NCI-H1694 treated with DMSO at 0.1 percent for 48 hours (cell line): ENCODE data around the gene YPEL3.
"Not testable (repeated sequence)": the region's sequence is repeated elsewhere in the genome, so short reads cannot be mapped to it uniquely, and the experiment has no call there.

ENCODE experiments used
- DNase-seq: peaks from one replicate; lab custom pipeline; 2025; lab: John Stamatoyannopoulos, UW

Gene YPEL3

DNA sequence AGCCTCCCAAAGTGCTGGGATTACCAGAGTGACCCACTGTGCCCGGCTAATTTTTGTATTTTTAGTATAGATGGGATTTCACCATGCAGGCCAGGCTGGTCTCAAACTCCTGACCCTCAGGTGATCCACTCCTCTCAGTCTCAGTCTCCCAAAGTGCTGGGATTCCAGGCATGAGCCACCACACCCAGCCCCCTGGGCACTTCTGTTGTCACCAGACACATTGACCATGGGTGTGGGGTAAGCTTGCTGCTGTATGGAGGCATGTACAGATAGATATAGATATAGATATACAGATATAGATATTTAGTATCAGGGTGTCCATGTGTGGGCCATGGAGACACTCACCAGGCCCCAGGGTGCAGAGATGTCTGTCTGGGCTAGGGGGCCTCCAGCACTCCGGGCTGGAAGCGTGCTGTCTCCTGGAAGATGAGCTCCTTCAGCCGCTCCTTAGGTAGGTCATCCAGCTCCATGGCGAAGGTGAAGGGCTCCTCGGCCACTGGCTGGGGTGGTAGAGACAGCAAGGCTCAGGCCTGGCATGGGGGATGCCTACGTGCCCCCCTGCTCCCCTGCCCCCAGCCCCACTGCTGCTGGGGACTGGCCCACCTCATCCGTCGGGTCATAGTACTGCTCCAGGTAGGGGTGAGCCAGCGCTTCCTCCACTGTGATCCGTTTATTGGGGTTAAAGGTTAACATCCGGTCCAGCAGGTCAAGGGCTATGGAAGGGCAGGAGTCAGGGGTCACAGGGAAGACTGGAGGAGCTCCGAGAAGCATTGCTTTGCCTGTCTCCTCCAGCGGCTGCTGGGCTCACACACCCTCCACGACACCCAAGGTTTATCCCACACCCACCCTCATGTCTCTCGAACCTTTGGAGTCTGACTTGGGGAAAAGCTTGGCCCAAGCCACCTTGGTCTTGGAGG lies 20.5 kb upstream of the YPEL3 start:
- no peak for DNase-seq

DNA sequence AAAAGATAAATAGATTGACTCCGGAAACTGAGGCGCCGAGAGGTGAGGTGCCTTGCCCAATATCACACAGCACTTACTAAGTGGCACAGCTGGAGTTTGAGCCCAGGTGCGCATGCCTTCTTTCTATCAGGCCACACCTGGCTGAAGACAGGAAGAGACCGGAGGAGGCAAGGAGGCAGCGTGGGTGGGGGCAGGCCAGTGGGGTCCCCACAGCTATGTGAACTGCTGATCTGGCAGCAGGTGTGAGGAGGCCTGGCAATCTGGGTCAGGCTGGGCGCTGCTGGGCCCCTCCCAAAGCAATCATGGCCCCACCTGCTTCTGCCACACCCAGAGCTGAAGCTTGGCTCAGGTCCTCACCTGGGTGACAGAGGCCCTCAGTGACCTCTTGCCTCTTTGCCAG lies 19.2 kb upstream of the YPEL3 start:
- DNase-seq, result no peak

DNA sequence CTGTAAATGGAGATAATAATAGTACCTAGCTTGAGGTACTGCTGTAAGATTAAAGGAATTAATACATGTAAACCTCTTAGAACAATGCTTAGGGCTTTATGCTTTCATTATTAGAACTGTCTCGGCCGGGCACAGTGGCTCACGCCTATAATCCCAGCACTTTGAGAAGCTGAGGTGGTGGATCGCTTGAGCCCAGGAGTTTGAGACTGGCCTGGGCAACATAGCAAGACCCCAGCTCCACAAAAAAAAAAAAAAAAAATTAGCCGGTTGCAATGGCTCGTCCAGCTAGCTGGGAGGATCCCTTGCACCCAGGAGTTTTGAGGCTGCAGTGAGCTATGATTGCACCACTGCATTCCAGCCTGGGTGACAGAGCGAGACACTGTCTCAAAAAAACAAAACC lies 18.8 kb upstream of the YPEL3 start:
- DNase-seq, result not testable (repeated sequence)

DNA sequence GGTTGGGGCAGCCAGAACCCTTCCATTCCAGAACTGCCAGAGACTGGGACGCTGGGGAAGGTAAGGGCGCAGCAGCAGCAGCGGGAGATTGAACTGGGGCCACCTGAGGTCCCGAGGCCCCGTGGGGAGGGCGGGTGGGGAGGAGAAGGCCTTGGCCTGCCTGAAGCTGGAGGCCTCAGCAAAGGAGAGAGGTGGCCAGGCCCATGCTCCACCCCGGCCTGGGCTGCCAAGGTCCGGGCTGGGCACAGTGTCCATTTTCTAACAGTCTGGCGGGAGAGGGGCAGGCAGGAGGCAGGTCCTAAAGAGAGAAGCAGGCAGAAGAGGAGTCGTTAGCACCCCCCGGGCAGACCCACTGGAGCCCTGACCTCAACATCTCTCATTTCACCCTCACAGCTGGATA lies 18.4 kb upstream of the YPEL3 start:
- no peak for DNase-seq

DNA sequence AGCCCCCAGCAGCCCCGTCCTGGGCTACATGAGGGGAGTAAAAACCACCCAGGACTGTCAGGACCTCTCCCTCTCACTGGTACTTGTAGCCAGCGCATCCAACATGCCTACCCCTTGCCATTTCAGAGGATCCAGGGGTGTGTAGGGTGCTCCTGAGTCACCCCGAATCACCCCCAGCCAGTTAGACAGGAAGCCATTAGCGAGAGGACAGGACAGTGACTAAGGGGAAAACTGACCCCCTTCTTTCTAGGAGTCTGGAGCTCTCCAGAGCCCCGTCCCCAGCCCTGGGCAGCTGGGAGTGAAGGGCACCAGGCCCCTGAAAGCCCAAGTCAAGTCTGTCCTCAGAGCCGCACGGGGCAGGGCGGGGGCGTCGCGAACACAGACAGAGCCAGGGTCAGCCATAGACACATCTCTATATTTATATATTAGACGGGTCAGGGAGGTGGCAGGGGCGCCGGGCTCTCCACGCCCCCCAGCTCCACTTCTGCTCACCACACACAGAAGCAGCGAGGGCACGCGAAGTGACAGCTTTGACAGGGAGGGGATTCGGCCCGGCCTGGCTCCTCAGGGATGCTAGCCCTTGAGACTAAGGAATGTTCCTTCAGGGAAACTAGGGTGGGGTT lies 17.8 kb upstream of the YPEL3 start:
- DNase-seq, result no peak

DNA sequence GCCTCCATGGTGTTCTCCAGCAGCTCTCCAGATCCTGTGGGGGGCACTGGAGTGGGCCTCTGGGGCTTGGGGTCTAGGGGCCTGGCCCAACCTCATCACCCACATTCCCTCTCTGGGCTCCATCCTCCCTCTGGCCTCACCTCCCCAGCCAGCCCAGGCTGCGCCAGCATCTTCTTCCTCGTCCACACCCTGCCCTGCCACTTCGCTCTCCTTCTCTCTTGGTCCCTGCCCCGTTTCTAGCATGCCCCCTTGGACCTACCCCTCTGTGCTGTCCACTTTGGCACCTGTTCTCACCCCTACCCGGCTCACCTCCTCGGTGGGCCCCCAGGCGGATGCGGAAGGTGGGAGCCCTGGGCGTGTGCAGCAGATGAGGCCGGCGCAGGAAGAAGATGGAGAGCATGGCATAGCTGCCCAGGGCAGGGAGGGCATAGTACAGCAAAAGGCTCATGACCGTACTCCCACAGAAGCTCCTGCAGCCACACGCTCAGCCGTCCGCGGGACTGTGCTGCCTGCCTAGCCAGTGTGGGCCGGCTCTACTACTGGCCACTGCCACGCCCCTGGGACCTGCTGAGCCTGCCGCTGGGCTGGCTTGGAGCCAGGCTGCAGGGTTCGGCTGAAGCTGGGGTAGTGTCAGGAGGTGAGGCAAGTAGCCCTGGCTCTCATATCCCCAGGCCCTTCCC lies 17.2 kb upstream of the YPEL3 start, which contains the start of gene GDPD3:
GDPD3 (minus strand) TSS at position 507 of the 680 bp plus-strand sequence; CDS start at position 448, 59 bp downstream.
- DNase-seq, result no peak

DNA sequence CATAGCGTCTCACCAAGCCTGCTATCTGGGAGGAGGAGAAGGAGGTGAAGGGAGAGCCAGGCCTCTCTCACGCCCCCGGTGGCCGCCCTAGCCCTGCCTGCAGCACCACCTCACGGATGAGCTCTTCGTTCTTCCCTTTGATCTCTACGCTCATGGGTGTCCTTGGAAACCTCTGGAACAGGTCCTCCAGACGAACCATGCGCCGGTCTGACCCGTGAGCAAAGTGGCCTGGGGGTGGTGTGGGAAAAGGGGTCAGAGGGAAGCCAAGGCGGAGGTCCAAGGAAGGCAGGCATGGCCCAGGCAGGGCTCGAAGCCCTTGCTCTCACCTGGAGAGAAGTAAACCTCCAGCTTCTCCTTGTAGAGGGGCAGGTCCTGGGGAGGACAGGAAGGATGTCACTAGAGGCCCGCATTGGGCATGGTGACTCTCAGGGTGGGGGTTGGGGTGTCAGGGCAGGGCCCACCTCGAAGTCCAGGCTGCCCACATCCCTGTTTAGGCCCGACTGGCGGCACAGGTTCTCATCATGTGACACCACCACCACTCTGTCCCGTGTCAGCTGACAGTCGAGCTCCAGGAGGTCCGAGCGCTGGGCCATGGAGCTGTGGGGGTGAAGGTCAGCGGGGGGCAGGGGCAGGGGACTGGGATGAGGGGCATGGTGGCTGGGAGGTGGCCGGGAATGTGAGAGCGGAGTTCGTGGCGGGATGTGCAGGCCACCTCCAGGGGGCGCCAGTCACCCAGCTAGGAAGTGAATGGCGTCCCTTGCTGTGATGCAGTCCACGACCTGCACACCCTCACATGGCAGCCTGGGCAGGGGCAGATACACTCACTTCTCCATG lies 16.4 kb upstream of the YPEL3 start:
- DNase-seq, result no peak

DNA sequence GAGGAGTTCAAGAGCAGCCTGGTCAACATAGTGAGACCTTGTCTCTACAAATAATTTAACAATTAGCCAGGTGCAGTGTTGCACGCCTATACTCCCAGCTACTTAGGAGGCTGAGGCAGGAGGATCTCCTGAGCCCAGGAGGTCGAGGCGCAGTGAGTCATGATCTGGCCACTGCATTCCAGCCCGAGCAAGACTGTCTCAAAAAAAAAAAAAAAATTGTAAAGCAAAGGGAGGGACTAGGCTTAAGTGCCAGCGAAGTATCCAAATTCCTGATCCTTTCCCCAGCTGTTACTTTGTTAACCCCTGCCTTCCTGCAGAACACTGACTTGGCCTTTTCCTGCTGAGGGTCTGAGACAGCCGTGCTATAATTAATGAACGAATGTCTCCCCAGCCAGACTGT lies 14.6 kb upstream of the YPEL3 start:
- DNase-seq, result no peak

DNA sequence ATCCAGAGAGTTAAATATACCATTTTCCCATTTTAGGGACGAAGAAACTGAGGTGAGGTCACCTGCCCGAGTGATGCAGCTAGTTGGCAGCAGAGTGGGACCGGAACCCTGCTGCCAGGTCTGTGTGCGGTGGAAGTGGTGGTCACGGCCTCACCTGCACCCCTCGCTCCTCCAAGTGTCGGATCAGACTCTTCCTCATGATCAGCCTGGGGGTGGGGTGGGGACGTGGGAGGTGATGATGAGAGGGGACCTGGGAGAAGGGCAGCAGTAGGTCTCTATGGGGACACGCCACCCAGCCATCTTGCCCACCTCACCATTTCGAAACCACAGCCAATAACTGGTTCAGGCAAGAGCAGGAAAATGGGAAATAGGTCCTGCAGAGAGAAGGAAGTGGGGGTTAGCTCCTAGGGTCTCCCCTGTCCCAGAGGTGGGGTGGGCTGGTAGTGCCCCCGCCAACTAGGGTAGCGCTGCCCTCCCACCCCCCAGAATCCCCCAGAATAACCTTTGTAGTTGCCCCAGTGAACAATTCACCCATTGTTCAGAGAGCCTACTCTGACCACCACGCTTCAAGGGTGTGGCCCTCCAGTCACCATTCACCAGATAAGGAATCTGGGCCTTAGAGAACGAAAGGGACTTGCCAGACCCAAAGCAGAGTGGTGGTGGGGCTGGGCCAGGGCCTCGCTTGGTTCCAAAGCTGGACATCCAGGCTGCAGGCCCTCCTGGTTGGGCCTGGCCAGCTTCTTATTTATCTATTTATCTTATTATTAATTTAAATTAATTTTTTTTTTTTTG lies 12.2 kb upstream of the YPEL3 start:
- no peak for DNase-seq

DNA sequence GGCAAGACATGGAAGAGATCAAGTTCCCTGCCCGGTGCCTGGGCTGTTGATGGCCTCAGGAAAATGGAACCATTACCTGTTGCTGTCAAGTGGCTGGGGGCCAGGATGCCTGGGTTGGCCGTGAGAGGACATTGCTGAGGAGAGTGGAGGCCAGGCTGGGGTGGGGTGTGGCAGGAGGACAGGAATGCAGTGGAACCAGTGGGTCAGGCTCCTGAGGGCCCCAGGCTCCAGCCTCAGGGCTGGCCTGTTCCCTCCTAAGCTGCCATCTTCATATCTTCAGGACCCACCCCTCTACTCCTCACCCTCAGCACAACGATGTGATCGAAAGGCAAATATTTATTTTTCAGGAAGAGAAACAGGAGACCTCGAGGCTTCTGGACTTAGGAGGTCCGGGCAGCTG lies 8.5 kb upstream of the YPEL3 start:
- no peak for DNase-seq

DNA sequence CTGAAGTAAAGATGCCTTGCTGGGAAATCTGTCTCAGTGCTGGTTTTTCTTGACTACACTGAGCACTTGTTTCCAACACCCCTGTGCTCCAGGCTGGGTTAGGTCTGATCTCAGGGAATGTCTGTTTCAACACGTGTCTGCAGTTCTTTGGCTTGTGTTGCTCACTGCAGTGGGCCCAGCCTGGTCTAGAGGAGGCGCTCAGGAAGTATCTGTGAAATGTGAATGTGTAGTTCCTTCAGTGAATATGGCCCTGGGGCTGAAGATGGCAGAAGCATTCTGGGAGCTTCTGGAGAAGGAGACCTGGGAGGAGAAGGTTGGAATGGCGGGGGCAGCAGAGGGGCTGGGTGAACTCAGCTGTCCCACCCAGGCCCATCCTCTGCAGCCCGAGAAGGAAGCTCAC lies 8.1 kb upstream of the YPEL3 start:
- no peak for DNase-seq

DNA sequence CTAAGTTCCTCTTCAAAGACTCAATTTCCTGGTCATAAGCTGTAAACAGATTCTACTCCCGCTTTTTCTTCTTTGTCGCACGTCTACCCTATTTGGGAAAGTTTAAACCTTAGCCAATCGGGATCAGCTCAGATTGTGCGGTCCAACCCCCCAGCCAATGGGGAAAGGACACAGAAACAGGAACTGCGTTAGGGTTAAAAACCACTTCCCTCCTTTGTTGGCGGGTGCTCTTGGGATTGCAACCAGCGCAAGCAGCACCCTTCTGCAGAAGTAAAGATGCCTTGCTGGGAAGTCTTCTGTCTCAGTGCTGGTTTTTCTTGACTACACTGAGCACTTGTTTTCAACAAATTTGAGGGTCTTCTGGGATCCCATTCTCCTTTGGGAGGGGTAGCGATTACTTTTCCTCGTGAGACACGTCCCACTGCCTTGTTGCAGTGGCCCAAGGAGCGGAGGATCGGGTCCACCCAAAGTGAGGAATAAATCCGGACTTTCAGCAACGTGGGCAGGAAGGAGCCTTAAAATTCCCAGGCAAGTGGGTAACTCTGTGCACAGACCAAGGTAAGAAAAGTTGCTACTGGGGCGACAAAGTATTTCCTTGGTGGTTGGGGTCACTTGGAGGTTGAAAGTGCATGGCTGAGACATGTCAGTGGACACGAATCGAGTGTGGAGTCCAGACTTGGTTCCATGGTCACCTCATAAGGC lies 1.0 kb upstream of the YPEL3 start:
- no peak for DNase-seq

DNA sequence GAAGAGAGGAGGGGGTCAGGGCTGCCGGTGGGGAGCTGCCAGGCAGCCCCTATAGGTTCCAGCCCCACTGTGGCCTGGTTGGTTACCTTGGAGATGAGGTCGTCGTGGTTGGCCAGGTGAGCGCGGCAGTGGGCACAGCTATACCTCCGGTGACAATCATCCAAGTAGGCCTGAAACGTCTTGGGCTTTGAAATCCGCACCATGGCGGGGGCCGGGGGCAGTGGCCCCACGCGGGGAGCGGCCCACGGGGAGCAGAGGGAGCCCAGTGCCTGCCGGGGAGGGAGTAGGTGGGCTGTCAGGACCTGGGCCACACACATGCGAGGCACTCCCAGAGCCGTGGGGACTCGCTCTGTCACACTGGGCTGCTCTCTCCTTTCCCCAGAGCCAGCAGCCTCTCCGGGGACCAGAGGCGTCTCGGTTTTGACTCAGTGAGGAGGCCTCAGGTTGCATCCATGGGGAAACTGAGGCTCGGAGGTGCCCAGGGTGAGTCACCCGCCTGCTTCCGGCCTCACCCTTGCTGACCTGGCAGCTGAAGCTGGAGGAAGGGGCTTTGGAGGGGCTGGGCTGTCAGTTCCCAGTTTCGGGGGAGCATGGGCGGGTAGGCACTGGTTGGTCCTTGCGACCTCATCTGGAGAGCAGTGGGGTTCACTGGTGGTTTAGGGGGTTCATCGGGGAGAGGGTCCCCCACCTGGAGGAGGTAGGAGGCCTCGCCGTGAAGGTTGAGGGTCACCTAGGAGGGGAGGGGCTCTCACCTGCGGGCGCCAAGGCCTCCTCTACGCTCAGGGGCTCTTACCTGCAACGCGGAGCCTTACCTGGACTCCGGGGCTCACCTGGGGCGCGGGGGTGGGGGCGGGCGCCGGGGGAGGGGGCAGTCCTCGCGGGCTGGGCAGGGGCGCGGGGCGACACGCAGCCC lies 591 bp downstream of the YPEL3 start:
- no peak for DNase-seq

DNA sequence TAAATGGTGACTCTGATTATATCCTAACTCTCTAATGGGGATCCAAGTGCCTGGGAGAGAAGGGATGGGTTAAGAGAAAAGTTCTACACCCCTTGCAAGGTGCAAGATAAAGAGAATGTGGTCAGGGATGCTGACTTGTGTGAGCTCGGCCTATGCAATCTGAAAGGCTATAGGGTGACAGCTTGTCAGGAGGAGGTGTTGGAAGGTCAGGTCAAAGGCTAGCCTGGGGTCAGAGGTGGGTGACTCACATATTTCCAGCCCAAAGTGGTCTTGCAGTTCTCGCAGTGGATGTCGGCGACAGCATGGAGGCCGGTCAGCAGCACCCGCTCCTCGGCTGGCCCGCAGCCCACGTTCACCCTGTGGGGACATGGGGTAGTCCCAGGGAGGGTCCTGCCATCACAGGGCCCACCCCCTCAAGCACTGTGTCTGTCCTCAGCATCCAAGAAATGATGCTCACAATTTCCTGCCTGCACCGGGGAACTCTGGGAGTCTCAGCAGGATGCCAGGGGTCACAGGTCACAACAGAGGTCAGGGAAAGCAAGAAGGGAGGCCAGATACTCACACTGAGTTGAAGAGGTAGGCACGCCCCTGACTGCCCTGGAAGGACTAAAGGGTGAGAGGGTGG lies 1.4 kb downstream of the YPEL3 start:
- DNase-seq, result no peak

DNA sequence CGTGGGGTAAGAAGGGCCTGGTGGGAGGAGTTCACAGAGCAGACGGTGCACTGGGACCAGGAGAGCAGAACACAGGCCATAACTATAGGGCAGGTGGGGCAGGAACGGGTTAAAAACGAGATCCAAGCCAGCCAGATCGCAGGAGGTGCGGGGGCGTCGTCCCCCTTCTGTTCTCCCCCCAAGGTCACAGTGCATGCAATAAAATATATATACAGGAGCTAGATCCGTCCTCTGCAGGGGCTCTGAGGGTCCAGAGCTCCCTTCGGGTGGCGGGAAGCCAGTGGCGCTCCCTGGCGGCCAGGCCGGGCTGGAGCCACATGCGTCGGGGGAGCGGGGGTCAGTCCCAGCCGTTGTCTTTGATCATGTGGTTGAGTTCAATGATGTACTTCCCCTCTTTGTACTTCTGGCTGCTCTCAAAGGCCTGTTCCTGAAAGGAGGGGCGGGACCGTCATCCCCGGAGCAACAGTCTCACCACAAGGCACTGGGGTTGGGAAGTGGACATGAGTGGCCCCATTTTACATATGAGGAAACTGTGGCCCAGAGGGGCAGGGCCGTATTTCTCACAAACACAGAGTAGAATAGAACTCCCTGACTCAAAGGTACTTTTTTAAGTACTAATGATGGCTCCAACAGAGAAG lies 3.5 kb downstream of the YPEL3 start:
- peak; percentile 63 for DNase-seq

DNA sequence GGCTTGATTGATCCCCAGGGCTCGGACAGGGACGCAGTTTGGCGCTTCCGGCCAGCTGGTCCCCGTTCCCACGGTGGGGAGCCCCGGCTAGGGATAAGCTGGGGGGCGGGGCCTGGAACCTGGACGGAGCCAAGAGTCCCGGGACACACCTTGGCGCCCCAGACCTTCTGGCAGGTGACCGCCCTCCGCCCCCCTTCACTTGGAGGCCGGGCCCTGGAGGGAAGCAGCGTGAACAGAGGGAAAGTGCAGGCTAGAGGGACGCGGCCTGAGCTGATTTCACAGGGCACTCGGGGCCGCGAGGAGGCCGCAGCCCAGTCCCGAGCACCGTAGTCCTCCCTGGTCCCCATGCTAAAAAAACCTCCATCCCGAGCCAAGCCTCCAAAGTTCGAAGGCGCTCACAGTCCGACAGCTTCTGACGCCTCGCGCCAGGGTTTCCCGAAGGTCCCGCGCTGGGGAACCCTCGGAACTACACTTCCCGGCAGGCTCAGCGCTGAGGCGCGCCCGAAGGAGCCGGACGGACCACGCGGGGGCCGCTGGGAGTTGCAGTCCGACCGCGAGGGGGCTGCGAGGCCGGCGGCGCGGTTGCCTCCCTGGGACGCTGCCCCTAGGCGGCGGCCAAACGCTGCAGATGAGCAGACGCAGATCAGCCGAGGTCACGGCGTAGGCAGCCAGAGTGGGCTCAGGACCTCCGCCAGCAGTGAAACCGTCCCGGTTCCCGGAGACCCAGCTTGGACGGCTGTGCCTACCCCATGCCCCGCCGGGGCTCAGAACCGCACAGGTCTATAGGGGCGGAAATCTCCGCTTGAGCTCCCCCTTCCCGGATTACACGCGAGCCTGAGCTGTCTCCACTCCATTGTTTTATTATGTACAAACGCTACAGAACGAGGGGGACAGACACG lies 4.3 kb downstream of the YPEL3 start, which contains the start of gene TBX6:
TBX6 (minus strand) TSS at position 451 of the 899 bp plus-strand sequence. CDS start 731 bp downstream, outside the sequence.
- DNase-seq, result peak; percentile 77
